NCI-H146 treated with DMSO at 0.1 percent for 48 hours (cell line): ENCODE results near the gene FTO.

ENCODE experiments used
- DNase-seq: peaks from one replicate; lab custom pipeline; 2025; ENCODE audit not compliant: unreplicated experiment; lab: John Stamatoyannopoulos, UW

FTO gene

DNA sequence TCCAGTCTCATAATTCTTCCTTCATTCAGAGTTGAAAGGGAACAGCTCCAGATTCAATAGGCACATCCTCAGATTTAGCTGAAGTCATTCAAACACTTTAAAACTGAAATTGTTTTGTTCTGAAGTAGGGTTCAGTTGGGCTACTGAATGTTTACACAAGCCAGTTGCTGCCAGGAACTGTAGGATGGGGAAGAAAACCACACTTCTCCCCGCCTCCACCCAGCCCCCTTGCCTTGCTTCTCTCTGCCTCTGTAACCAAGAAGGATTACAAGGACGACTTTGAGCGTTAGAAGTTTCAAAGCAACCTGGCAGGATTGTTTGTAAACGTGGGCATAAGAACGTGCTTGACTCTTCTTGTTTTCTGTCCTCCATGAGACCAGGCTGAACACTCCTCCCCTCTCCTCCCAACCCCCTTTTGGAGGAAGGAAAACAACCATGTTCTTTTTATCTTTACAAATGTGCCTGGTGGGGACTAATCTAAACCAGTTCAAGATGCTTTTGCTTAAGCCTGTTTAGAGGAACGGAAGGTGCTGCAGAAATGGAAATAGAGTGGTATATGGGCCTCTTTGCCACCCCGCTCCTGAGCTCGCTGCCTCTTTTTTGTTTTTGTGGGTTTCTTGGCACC lies 287.9 kb downstream of the FTO start:
- peak; percentile 2 for DNase-seq

DNA sequence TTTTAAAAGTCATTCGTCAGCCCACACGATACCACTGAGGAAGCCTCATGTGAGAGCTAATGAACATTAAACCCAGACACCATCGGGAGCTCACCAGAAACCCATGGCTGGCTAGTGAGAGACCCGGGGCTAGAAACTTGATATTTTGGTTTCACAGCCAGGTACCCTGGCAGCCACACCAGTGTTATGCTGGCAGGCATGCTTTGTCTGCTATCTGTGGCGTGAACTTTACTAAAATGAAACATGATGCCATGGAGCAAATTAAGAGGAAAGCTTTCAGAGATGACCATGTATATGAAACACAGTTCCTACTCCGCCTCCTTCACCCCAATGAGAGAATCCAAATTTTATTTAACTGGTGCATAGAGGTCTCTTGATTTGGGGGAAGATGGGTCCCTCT lies 291.4 kb downstream of the FTO start:
- no peak for DNase-seq

- no peak for DNase-seq
These were observed 293.0 kb downstream of the FTO start for GRCh38 chr16:53996961-53997360.

GRCh38 chr16:53998024-53998810 lies 294.3 kb downstream of the FTO start:
- DNase-seq, result no peak

DNA sequence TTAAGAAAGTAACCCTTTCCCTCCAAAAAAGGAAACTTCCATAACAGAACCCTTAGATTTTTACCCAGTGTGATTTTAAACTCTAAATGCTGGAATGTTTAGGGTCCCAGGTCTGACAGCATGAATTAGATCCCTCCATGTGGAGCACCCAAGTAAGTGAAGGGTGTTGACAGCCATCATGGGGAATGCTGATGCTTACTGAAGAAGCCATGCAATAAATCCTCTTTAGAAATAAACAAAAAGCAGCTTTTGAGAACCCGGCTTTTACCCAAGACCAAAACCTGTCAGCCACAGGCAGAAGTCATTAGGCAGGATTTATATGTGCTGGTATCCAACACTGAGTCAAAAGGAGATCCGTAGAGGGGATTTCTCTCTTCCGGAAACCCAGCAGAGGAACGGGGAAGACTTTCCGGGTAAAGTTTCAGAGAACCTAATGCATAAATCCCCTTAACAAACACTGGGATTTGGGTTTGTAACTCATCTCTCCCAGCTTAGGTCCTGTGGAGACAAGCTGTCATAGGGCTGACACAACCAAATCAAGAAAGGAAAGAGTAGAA lies 295.1 kb downstream of the FTO start:
- DNase-seq, result no peak

- DNase-seq, result no peak
These were observed 295.9 kb downstream of the FTO start for GRCh38 chr16:53999841-54000240.

DNA sequence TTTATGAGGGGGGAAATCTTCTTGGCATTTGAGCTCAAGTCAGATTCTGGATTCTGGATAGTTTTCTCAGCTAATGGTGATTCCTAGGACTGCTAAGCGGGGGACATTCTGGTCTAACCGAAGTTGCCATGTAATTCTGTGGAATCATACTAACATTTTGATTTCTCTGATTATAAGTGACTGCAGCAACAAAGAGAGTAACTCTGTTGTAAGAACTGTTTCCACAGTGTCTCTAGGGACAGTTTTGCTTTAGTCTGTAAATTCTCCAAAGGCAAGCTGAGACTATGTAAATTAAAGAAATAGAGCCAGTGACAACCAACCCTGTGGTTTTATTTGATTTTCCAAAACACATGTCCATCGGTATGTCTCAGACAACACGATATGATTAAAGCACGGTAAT lies 296.4 kb downstream of the FTO start:
- DNase-seq, result no peak

GRCh38 chr16:54006693-54007092 lies 302.7 kb downstream of the FTO start:
- no peak for DNase-seq

DNA sequence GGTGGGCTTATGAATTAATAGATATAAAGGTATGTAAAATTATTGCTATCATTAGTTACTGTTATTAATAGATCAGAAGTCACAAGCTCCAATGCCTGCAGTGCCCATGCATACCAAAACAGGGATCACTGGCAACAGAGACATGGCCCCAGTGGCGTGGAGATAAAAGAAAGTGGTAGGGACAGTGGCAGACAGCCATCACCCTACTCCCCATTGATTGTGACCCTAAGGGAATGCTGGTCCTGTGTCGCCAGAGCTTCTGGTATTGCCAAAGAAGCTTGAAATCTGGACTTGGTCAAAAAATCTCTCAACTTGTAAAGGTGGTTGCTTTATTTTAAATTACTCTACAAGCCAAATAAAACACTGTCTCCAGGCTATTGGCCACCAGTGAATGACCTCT lies 303.5 kb downstream of the FTO start:
- DNase-seq, result no peak

DNA sequence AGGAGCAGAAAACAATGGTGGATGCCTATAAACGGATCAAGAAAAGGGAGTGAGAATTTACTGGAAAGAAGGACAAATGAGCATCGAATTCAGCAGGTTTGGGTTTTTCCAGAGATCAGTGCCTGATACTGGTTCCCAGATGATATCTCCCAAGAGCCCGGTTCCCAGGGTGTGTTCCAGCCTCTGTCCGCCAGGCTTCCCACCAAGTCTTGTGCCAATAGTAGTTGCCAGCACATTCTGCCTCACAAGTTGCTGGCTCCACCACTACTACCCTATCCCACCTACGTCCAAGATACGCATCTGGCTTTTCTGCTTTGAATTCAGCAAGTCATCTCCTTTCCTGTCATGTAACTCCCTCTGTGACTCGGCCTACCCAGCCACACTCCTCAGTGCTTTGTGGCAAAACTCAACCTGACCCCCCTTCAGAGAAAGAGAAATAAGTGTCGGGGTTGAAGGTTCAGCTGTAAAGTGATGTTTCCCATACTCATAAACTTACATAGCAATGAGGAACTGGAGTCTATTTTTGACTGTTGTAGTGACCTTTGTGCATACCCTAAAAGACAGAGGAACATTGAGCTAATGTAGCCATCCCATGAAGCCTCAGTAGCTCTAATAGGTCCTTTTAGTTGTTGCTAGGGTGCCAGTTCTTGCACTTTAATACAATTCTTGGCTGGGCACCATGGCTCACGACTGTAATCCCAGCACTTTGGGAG lies 305.7 kb downstream of the FTO start:
- no peak for DNase-seq

DNA sequence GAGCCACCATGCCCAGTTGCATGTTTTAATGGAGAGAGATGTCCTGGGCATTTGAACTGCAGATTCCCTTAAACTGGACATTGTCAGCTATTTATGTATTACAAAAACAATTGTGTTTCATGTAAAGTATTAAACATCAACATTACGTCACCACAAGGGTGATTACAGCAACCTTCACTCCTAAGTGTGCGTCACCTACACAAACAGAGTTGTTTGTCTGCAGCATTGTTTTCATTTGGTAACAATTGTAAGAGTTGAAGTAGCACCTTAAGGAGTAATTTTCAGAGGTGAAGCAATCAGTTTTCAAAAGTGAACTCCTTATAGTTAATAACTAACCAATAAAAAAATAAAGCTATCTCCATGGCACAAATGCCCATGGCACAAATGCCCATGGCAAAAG lies 311.2 kb downstream of the FTO start:
- no peak for DNase-seq

DNA sequence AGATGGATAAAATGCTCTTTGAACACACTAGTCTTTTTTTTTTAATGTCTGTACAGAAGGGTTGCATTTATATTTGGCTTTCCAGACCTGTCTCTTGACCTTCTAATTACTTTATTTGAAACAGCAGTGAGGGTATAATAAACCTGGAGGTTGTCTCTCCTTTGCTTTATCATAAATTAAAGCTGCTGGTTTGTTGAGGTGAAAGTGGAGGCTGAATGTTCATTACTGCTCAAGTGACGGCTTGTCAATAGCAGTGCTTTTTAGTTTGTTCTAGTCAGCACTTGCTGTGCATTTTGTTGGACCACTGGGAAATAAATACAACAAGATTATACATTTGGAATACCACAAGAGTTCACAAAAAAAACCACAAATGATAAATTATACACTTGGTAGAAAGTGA lies 318.4 kb downstream of the FTO start:
- DNase-seq, result no peak

DNA sequence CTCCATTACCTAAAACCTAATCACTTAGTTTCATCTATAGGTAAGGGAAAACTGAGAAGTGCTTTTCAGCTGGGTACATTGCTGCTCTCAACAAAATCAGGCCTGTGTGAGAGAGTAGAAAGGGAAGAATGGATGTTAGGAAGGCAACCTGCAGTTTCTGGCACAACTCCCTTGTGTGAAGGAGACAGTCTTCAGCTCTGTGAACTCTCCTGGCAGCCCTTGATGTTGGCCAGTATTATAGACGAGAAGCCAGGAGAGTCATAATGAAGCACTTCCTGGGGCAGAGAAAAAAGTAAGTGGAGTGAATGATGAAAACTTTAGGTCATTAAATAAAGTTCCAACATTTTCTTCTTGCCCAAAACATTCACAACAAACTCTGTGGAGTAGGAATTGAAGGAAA lies 322.5 kb downstream of the FTO start:
- DNase-seq, result no peak

GRCh38 chr16:54027062-54027461 lies 323.1 kb downstream of the FTO start:
- DNase-seq, result no peak

DNA sequence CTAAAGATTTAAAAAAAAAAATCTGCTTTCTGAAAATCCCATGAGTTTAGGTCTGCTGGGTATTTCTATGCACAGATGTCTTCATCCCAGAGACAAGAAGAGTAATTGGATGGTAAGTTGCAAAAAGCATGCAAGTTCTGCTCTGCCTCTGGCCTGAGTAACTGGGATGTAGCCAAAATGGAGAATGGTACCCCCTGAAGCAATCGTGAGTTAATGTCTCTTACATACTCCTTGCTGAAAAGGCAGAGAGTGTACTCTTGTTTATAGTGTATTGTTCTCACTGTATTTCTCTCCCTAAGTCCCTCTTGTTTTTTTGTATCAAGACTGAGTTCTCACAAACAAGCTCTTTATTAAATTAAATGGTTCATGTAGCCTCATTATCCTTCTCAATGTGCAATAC lies 323.6 kb downstream of the FTO start:
- no peak for DNase-seq

DNA sequence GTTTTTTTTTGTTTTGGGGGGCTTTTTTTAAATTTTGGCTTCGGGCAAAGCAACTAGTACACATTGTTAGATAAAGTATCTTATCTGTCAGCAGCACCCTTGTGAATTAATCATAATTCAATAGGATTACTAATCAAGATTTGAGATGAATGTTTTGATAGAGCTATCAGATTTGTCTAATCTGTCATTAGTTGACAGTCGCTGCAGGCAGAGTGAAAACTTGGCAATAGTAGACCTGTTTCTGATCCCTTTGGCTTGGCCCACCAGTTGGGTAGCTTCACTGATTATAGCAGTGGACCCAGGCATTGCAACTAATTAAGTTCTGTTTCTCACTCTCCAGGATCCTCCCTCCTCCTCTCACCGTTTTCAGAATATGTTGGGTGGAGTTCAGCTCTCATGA lies 324.0 kb downstream of the FTO start:
- no peak for DNase-seq

GRCh38 chr16:54030451-54030850 lies 326.5 kb downstream of the FTO start:
- DNase-seq, result no peak

DNA sequence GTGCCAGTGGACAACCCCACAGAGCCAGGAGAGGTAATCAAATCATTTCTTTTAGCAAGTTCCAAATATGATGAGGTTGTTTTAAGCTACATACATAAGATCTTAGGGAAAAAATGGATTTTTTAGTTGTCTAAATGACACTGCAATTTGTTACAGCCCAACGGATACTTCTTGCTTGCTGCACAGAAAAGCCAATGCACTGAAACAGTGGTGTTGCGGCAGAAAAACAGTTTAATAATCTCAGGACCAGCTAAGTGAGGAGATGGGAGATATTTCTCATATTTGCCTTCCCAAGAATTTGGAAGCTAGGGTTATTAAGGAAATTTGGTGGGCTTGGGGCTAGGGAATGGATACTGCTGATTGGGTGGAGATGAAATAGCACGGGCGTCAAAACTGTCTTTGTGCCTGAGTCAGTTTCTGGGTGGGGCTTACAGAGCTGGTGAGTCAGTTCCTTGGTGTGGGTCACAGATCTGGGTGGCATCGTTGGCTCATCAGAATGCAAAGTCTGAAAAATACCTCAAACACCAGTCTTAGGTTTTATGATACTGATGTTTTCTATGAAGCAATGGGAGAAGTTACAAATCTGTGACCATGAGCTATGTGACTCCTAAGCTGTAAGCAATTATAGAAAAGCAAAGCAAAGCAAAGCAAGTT lies 327.3 kb downstream of the FTO start:
- DNase-seq, result no peak

- no peak for DNase-seq
These were observed 329.8 kb downstream of the FTO start for GRCh38 chr16:54033747-54034146.

GRCh38 chr16:54034684-54035083 lies 330.7 kb downstream of the FTO start:
- no peak for DNase-seq

DNA sequence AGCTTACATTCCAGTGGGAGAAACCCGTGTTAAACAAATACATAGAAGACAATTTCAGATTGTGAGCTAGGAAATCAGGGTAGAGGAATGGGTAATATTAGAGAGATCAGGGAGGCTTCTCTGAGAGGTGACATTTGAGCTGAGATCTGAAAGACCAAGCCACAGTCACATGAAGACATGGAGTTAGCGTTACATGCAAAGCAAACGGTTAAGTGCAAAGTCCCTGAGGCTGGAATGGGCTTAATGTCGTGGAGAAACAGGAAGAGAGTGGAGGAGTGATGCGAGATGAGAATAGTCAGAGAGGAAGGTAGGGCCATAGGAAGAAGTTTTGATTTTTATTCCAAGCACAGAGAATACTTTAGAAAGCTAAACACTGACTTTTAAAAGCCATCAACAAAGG lies 336.5 kb downstream of the FTO start:
- no peak for DNase-seq
